K562 (cell line): ENCODE results near the gene TAF8. TPM values are rescaled to one million over a fixed set of nuclear protein-coding genes. Genes with fewer than 3 reads are reported as not detected.

Experiments
- ATAC-seq: fragments of 200-7000 bp; cut with Tn5 transposase; 3 replicates; pipeline ENCODE4 v1.9.1; 2020; ENCODE audit warnings: moderate library complexity
- BruUV-seq: library from RNA; stranded (reverse); fragments of 400-500 nt; replicated peaks from 2 replicates; lab custom pipeline; 2021; lab: Mats Ljungman, UMichigan
- CTCF ChIA-PET: fragments of 300-600 bp; formaldehyde crosslinking; extraction: SDS; loops from one replicate; lab custom pipeline; 2021; ENCODE audit warnings: low intra/inter-chr PET ratio; lab: Yijun Ruan, JAX
- POLR2A ChIA-PET: fragments of 300-600, 350-650 bp; sonication (Branson Sonifier 250); formaldehyde crosslinking; extraction: SDS; loops from one replicate; lab custom pipeline; 2021; ENCODE audit warnings: antibody characterized with exemption, inconsistent platforms; lab: Yijun Ruan, JAX
- DNase-seq, 4 experiments: peaks; one replicate each; pipeline versions ENCODE4 v3.0.0 to v3.0.0-alpha.2; 2011 to 2018; ENCODE audit warnings: low spot score in 3 of 4, mixed read lengths in 3 of 4; ENCODE audit errors: extremely low read depth in 1 of 4
- FAIRE-seq: peaks from 2 replicates; lab custom pipeline; 2011; peaks lifted over from hg19 to GRCh38; lab: Jason Lieb, UNC
- H2AFZ ChIP-seq: 2 replicates; pipeline ENCODE4 v1.6.0; 2011; ENCODE audit warnings: low read depth, low read length, control low read depth, inconsistent platforms
- H3K27ac ChIP-seq: fragments of 200-600 bp; 3 replicates; pipeline ENCODE4 v1.8.0; 2011; ENCODE audit warnings: low read depth, mild to moderate bottlenecking, control low read depth, inconsistent platforms, low read length, moderate library complexity, mixed read lengths; ENCODE audit errors: extremely low read depth
- H3K27me3 ChIP-seq, 2 experiments: fragments of 300-600 bp in 1 of 2; 2 replicates in 1 of 2; 3 replicates in 1 of 2; pipeline versions ENCODE4 v1.6.0 to v1.8.0; 2011; ENCODE audit warnings: inconsistent platforms in 2 of 2, low read length in 2 of 2, mild to moderate bottlenecking in 1 of 2, mixed read lengths in 1 of 2, moderate library complexity in 1 of 2; ENCODE audit not compliant: control insufficient read depth in 2 of 2, insufficient read depth in 2 of 2
- H3K36me3 ChIP-seq: fragments of 300-600 bp; 3 replicates; pipeline ENCODE4 v1.8.0; 2011; ENCODE audit warnings: mild to moderate bottlenecking, low read length, inconsistent platforms; ENCODE audit not compliant: control insufficient read depth, insufficient read depth
- H3K4me1 ChIP-seq, 2 experiments: fragments of 200-600 bp in 1 of 2; replicated peaks in 1 of 2; 2 replicates in 1 of 2; 3 replicates in 1 of 2; pipeline versions ENCODE4 v1.5.1 to v1.8.0; 2011; ENCODE audit warnings: inconsistent platforms in 2 of 2, low read length in 2 of 2, mild to moderate bottlenecking in 1 of 2, mixed read lengths in 1 of 2, moderate library complexity in 1 of 2; ENCODE audit not compliant: control insufficient read depth in 2 of 2, insufficient read depth in 2 of 2
- H3K4me2 ChIP-seq: 2 replicates; pipeline ENCODE4 v1.6.1; 2011; ENCODE audit warnings: low read length, control low read depth, inconsistent platforms, mixed read lengths; ENCODE audit not compliant: insufficient read depth
- H3K4me3 ChIP-seq: fragments of 200-600 bp; sonication (generic), shearing (Covaris generic); 2 replicates; pipeline ENCODE4 v1.5.1; 2016; ENCODE audit warnings: control low read depth, inconsistent platforms
- H3K79me2 ChIP-seq: fragments of 200-600 bp; 3 replicates; pipeline ENCODE4 v1.8.0; 2011; ENCODE audit warnings: low read length, inconsistent platforms; ENCODE audit not compliant: control insufficient read depth, insufficient read depth
- H3K9ac ChIP-seq, 2 experiments: 2 replicates each; pipeline versions ENCODE4 v1.6.0 to v1.6.1; 2011; ENCODE audit warnings: low read depth in 2 of 2, low read length in 2 of 2, control low read depth in 1 of 2, inconsistent platforms in 1 of 2, mild to moderate bottlenecking in 1 of 2, mixed read lengths in 1 of 2; ENCODE audit not compliant: insufficient read depth in 1 of 2
- H3K9me1 ChIP-seq: one replicate; pipeline ENCODE4 v1.6.0; 2011; ENCODE audit warnings: inconsistent platforms, mild to moderate bottlenecking, low read length, moderate library complexity; ENCODE audit not compliant: control insufficient read depth, insufficient read depth
- H3K9me3 ChIP-seq: replicated peaks from 2 replicates; pipeline ENCODE4 v1.5.1; 2011; ENCODE audit warnings: low read depth, low read length, inconsistent platforms; ENCODE audit not compliant: control insufficient read depth, insufficient read depth
- H4K20me1 ChIP-seq: replicated peaks from 2 replicates; pipeline ENCODE4 v1.6.1; 2011; ENCODE audit warnings: low read length, inconsistent platforms, mixed read lengths; ENCODE audit not compliant: control insufficient read depth, insufficient read depth
- ESRRA ChIP-seq: fragments of 450-650 bp; IDR thresholded peaks from 2 replicates; pipeline ENCODE4 v1.6.1; 2014; ENCODE audit warnings: low read depth, mild to moderate bottlenecking, moderate library complexity, borderline replicate concordance
- HMGN3 ChIP-seq: IDR thresholded peaks from 2 replicates; pipeline ENCODE4 v1.6.1; 2011; ENCODE audit warnings: borderline replicate concordance, low read depth, mild to moderate bottlenecking, mixed read lengths, low read length; ENCODE audit not compliant: insufficient read length; ENCODE audit errors: extremely low read depth
- HNRNPUL1 ChIP-seq: fragments of 200-400 bp; formaldehyde crosslinking; IDR thresholded peaks from 2 replicates; pipeline ENCODE4 v1.6.1; 2017; ENCODE audit warnings: low read length
- SMARCA4 ChIP-seq: fragments of 450-650 bp; IDR thresholded peaks from 2 replicates; pipeline ENCODE4 v1.6.1; 2016
- SOX6 ChIP-seq: fragments of 450-650 bp; IDR thresholded peaks from 2 replicates; pipeline ENCODE4 v1.6.1; 2014; ENCODE audit warnings: mild to moderate bottlenecking
- SREBF1 ChIP-seq: fragments of 150-350 bp; IDR thresholded peaks from 2 replicates; pipeline ENCODE4 v1.6.1; 2014; ENCODE audit warnings: antibody characterized with exemption, low read depth, low read length, borderline replicate concordance
- TFAM ChIP-seq: fragments of 250-450 bp; sonication (Bioruptor Pico); conservative IDR thresholded peaks from 2 replicates; pipeline ENCODE4 v1.5.0; 2021; ENCODE audit warnings: mild to moderate bottlenecking, moderate library complexity
- TSC22D4 ChIP-seq: fragments of 450-650 bp; IDR thresholded peaks from 2 replicates; pipeline ENCODE4 v1.6.1; 2016; ENCODE audit warnings: missing genetic modification characterization, missing biosample characterization, control low read depth
- ZFP1 ChIP-seq: fragments of 450-650 bp; formaldehyde crosslinking; IDR thresholded peaks from 2 replicates; pipeline ENCODE4 v1.4.0; 2020; ENCODE audit warnings: mild to moderate bottlenecking, mixed read lengths
- ZNF175 ChIP-seq: fragments of 200-800 bp; sonication (Bioruptor generic); IDR thresholded peaks from 2 replicates; pipeline ENCODE4 v1.6.1; 2016; ENCODE audit warnings: low read depth, mild to moderate bottlenecking, missing genetic modification characterization, missing compliant biosample characterization
- ZNF212 ChIP-seq: fragments of 450-650 bp; formaldehyde crosslinking; IDR thresholded peaks from 2 replicates; pipeline ENCODE4 v1.4.0; 2020; ENCODE audit warnings: mild to moderate bottlenecking
- ZNF449 ChIP-seq: fragments of 250-450 bp; sonication (Bioruptor Pico); IDR thresholded peaks from 2 replicates; pipeline ENCODE4 v1.8.0; 2022; ENCODE audit warnings: moderate library complexity, mild to moderate bottlenecking, inconsistent platforms
- ZNF507 ChIP-seq: conservative IDR thresholded peaks from 2 replicates; pipeline ENCODE4 v1.6.1; 2017; ENCODE audit warnings: missing genetic modification characterization, missing compliant biosample characterization
- ZNF77 ChIP-seq: fragments of 250-450 bp; sonication (Bioruptor Pico); IDR thresholded peaks from 2 replicates; pipeline ENCODE4 v1.5.0; 2020
- WGBS: fragments of 100-300 bp; shearing (Covaris generic); methylation state at CpG from one replicate; pipeline ENCODE4 v1.1.6; 2016; ENCODE audit warnings: low coverage, mixed read lengths; ENCODE audit not compliant: insufficient coverage; ENCODE audit errors: missing lambda C conversion rate; 5-methylcytosine and 5-hydroxymethylcytosine counted together
- in situ Hi-C: fragments of 300-500 bp; cut with MboI; formaldehyde crosslinking; loops from 4 replicates; pipeline ENCODE4 v1.15.0; 2018; ENCODE audit warnings: inconsistent platforms, mixed read lengths
- intact Hi-C: fragments of 100-400 bp; cut with micrococcal nuclease; formaldehyde crosslinking; loops from 2 replicates; pipeline ENCODE4 v1.14.2; 2022
- polyA plus RNA-seq, 8 experiments: library from polyadenylated mRNA; depleted of rRNA in 4 of 8; stranded (reverse) in 5 of 8; unstranded in 3 of 8; fragments of >200 nt; fragmentation: Nextera tagmentation in 2 of 8; fragmentation: Illumina TruSeq in 1 of 8; extraction: Ambion mirVana in 2 of 8; extraction: Trizol in 1 of 8; gene quantifications; 2 replicates each; pipeline versions ENCODE4 v1.2.1 to v1.2.3, GENCODE V29; 2011 to 2014; ENCODE audit warnings: inconsistent platforms in 1 of 8, missing spikeins in 1 of 8
- total RNA-seq, 7 experiments: library from RNA; depleted of rRNA in 6 of 7; stranded (reverse); fragments of >200 nt in 6 of 7; fragmentation: Illumina TruSeq in 2 of 7; extraction: Trizol in 2 of 7; gene quantifications; 2 replicates each; pipeline versions ENCODE4 v1.2.1 to v1.2.3, GENCODE V29; 2011 to 2021; ENCODE audit warnings: low replicate concordance in 1 of 7

The TAF8 gene
- total and polyA plus RNA-seq, 9 of the 15 experiments (the other 6 are each of a cell fraction or from before 2014, with no cell fraction given): 29.4 to 84.0 (median 52.6) TPM

GRCh38 chr6:42108071-42108470 is 57.7 kb downstream of the TAF8 start:
- Histone ChIP-seq H3K4me1 (peaks cover 14 to 37% of the 10 kb centered on the region in 2 experiments), H3K36me3 (no peaks in the 10 kb centered on the region), H4K20me1 (no peaks in the 10 kb centered on the region), H3K9me3 (peaks cover 7% of the 10 kb centered on the region; the same call in 1 of the 2 replicates), H3K27ac (no peak overlapping the region), H3K4me3 (no peak overlapping the region), H3K9ac (no peak overlapping the region), H3K9me1 (no peaks in the 10 kb centered on the region), H3K79me2 (no peaks in the 10 kb centered on the region), H3K4me2 (no peak overlapping the region), H3K27me3 (peaks cover 3 to 8% of the 10 kb centered on the region in 2 experiments; a peak in 2 of 5 replicates), H2AFZ (no peak overlapping the region)
- in situ Hi-C loops (no loop called here), intact Hi-C loops (loop anchor here (10.0 kb wide), 1 partner anchor 107 kb away; the partner anchor contains the start of gene MRPS10)
- DNase-seq: no peak
- no TSS peak for BruUV-seq
- ATAC-seq: no peak
- ChIA-PET POLR2A (interaction anchor here (0.6 to 6.1 kb wide), 5 partner anchors 8 to 118 kb away, joined by 3 to 42 read pairs (median 4); no protein-coding TSS in a partner anchor), CTCF (no interaction called here)
- WGBS: 41% methylated on average over 2 of the region's 2 CpGs
- FAIRE-seq: no peak
- TF ChIP-seq SOX6 (no peak), ZNF449 (CRISPR knock-in tag) (no peak), ZNF212 (no peak), HMGN3 (no peak), ZNF77 (no peak), ZNF175 (CRISPR knock-in tag) (no peak), ZNF507 (tag) (no peak), SMARCA4 (no peak), SREBF1 (no peak), TSC22D4 (no peak), ESRRA (peak; percentile 92), ZFP1 (no peak), TFAM (CRISPR knock-in tag) (no peak), HNRNPUL1 (no peak)
